GM12872 (cell line): ENCODE results near the gene PKN1.
A peak's percentile ranks its signal among the peaks of the same experiment; 100 is the strongest.

Experiments used
- TF ChIP-seq, protein P1 (sequence below): IDR thresholded peaks from 3 replicates; pipeline ENCODE4 v1.5.1; 2011; ENCODE audit warnings: low read depth, mild to moderate bottlenecking, low read length, moderate library complexity; ENCODE audit not compliant: insufficient read depth

PKN1 gene

GRCh38 chr19:14476327-14476672 lies 43.2 kb downstream of the PKN1 start:
- TF ChIP-seq, protein P1, sequence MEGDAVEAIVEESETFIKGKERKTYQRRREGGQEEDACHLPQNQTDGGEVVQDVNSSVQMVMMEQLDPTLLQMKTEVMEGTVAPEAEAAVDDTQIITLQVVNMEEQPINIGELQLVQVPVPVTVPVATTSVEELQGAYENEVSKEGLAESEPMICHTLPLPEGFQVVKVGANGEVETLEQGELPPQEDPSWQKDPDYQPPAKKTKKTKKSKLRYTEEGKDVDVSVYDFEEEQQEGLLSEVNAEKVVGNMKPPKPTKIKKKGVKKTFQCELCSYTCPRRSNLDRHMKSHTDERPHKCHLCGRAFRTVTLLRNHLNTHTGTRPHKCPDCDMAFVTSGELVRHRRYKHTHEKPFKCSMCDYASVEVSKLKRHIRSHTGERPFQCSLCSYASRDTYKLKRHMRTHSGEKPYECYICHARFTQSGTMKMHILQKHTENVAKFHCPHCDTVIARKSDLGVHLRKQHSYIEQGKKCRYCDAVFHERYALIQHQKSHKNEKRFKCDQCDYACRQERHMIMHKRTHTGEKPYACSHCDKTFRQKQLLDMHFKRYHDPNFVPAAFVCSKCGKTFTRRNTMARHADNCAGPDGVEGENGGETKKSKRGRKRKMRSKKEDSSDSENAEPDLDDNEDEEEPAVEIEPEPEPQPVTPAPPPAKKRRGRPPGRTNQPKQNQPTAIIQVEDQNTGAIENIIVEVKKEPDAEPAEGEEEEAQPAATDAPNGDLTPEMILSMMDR = no peak

- TF ChIP-seq, protein P1 = no peak
Observed at GRCh38 chr19:14476673-14477401, 43.7 kb downstream of the PKN1 start.

DNA sequence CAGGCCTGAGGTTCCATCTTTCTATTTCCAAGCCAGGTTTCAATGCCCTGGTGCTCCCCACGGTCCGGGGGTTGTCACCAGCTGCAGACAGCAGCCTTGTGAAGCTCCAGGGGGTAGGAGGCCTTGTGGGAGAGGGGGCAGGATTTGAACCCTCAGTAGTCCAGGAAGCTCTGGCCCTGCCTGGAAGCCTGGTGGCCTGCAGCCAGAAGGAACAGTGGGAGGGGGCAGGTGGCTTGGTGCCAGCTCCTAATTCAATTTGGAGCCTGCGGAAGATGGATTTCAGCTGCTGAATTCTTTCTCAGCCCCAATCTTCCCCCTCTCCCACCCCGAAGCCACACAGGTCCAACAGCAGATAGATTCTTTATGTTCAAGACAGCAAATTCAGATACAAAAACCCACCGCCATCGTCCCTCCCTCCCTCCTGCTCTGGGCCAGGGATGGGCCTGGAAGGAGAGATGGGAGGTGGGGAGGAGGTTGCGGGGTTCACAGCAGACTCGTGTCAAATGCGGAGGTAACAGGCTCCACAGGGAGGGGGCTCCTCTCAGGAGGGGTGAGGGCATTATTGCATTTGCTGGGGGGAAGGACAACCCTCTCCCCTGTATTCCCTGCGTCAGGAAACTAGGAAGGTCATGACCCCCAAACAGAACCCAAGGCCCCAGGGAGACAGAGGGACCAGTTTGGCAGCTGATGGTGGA lies 44.5 kb downstream of the PKN1 start:
- TF ChIP-seq, protein P1 = no peak

- TF ChIP-seq, protein P1 = no peak
Observed at GRCh38 chr19:14478113-14478545, 45.0 kb downstream of the PKN1 start.

DNA sequence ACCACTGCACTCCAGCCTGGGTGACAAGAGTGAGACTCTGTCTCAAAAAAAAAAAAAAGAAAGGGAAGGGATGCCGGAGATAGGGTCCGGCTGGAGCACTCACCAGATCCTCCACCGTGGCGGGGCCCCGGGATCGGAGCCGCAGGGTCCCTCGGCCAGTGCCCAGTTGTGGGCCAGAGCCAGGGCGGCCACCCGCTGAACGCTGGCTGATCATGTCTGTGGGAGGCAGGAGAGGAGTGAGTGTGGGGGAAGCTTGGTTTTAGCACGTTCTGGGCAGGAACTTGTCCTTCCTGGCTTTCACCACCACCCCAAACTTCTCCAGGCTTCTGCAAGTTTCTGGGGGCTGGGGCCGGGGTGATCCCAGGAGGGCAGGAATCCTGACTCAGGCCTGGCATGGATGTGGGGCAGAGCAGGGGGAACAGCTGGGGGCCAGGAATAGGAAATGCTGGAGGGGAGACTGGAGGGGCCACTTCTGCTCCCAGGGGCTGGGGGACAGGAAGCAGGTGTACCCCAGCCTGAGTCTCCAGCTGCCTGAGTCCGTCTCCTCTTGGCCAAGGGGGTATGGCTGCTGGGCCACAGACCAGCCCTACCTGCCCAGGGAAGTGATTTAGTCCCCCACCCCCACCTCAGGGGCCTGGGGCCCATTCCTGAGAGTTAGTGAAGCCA lies 46.3 kb downstream of the PKN1 start:
- TF ChIP-seq, protein P1 = no peak

- TF ChIP-seq, protein P1 = peak; percentile 94
Observed at GRCh38 chr19:14479975-14480699, 47.0 kb downstream of the PKN1 start.

DNA sequence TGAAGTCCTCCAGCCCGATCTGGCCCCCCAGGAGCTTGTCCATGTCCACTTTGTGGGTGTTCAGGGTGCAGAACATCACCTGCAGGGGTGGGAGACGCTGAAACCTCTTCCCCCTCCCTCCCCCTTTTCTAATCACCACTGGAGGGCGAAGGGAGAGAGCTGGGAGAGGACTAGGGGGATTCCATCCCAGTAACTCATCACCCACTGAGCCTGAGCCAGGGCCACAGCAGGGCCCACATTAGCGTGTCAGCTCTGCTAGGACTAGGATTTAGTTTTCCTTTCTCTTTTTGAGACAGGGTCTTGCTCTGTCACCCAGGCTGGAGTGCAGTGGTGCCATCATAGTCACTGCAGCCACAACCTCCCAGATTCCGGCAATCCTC lies 47.6 kb downstream of the PKN1 start:
- TF ChIP-seq, protein P1 = 0 out of 3 replicates have a peak, but pooled peaks have one; percentile 2
